PC-9 (cell line): Measurements from ENCODE around the gene MARS2. TPM values are rescaled to one million over a fixed set of nuclear protein-coding genes. Genes with fewer than 3 reads are reported as not detected.
"Not testable (repeated sequence)": the region's sequence is repeated elsewhere in the genome, so short reads cannot be mapped to it uniquely, and the experiment has no call there.

Experiments used
- BruUV-seq: library from RNA; stranded (reverse); fragments of 400-500 nt; replicated peaks from 2 replicates; lab custom pipeline; 2021; lab: Mats Ljungman, UMichigan
- CTCF ChIA-PET: fragments of 300-600 bp; sonication (Branson Sonifier 250); formaldehyde crosslinking; loops from one replicate; lab custom pipeline; 2022; ENCODE audit warnings: antibody characterized with exemption; lab: Charles Lee
- POLR2A ChIA-PET: fragments of 300-600 bp; sonication (Branson Sonifier 250); formaldehyde crosslinking; loops from one replicate; lab custom pipeline; 2022; ENCODE audit warnings: antibody characterized with exemption; ENCODE audit not compliant: unreplicated experiment; lab: Charles Lee
- DNase-seq, 2 experiments: peaks; one replicate each; pipeline versions ENCODE4 v3.0.0 to v3.0.0-alpha.2; 2015 to 2022; ENCODE audit warnings: mixed read lengths in 1 of 2
- H2AFZ ChIP-seq: fragments of 200-600 bp; sonication (generic); 2 replicates; pipeline ENCODE4 v1.8.1; 2017; ENCODE audit warnings: antibody characterized with exemption
- H3F3A ChIP-seq: fragments of 200-600 bp; sonication (generic); 2 replicates; pipeline ENCODE4 v1.8.1; 2017; ENCODE audit warnings: antibody characterized with exemption, mild to moderate bottlenecking, low read depth; ENCODE audit not compliant: insufficient read depth
- H3K27ac ChIP-seq: fragments of 200-600 bp; sonication (generic); 2 replicates; pipeline ENCODE4 v1.6.1; 2016; ENCODE audit warnings: mixed run types
- H3K27me3 ChIP-seq: fragments of 200-600 bp; sonication (generic); 2 replicates; pipeline ENCODE4 v1.6.1; 2016; ENCODE audit warnings: low read depth, mixed run types; ENCODE audit not compliant: insufficient read depth
- H3K36me3 ChIP-seq: fragments of 200-600 bp; sonication (generic); 2 replicates; pipeline ENCODE4 v1.6.1; 2016; ENCODE audit warnings: low read depth, mixed run types
- H3K4me1 ChIP-seq: fragments of 200-600 bp; sonication (generic); replicated peaks from 2 replicates; pipeline ENCODE4 v1.6.1; 2016; ENCODE audit warnings: mixed run types; ENCODE audit not compliant: insufficient read depth
- H3K4me2 ChIP-seq: fragments of 200-600 bp; sonication (generic); 2 replicates; pipeline ENCODE4 v1.6.1; 2017; ENCODE audit warnings: mixed run types
- H3K4me3 ChIP-seq: fragments of 200-600 bp; sonication (generic); 2 replicates; pipeline ENCODE4 v1.6.1; 2016; ENCODE audit warnings: mixed run types
- H3K79me2 ChIP-seq: fragments of 200-600 bp; sonication (generic); 2 replicates; pipeline ENCODE4 v1.6.1; 2017; ENCODE audit warnings: low read depth, mixed run types
- H3K9me2 ChIP-seq: fragments of 200-600 bp; sonication (generic); 2 replicates; pipeline ENCODE4 v1.8.1; 2017; ENCODE audit warnings: mild to moderate bottlenecking; ENCODE audit not compliant: insufficient read depth
- H3K9me3 ChIP-seq: fragments of 200-600 bp; sonication (generic); 2 replicates; pipeline ENCODE4 v1.8.1; 2016; ENCODE audit warnings: low read depth; ENCODE audit not compliant: insufficient read depth
- H4K20me1 ChIP-seq: fragments of 200-600 bp; sonication (generic); 2 replicates; pipeline ENCODE4 v1.8.1; 2017; ENCODE audit not compliant: insufficient read depth
- CTCF ChIP-seq: fragments of 200-600 bp; sonication (generic); conservative IDR thresholded peaks from 2 replicates; pipeline ENCODE4 v1.6.1; 2017; ENCODE audit warnings: mixed run types, antibody characterized with exemption, mild to moderate bottlenecking, moderate library complexity
- EZH2 ChIP-seq: fragments of 200-600 bp; sonication (generic); IDR thresholded peaks from 2 replicates; pipeline ENCODE4 v1.8.0; 2017; ENCODE audit warnings: antibody characterized with exemption, low read depth
- intact Hi-C: fragments of 100-400 bp; cut with micrococcal nuclease; formaldehyde crosslinking; loops from one replicate; pipeline ENCODE4 v1.10.0; 2022; ENCODE audit not compliant: unreplicated experiment
- total RNA-seq: library from RNA; stranded (reverse); gene quantifications from 2 replicates; pipeline ENCODE4 v1.2.3, GENCODE V29; 2021

The MARS2 gene
- total RNA-seq, 1 experiment from 2014 or later = 5.1 TPM

GRCh38 chr2:197727011-197727410 lies 21.8 kb downstream of the MARS2 start:
- DNase-seq = no peak
- intact Hi-C loops = no loop called here
- no peak overlapping the region for H2AFZ ChIP-seq
- no TSS peak for BruUV-seq
- H3K4me1 ChIP-seq = no peaks in the 10 kb centered on the region
- ChIA-PET CTCF (interaction anchor here (0.7 kb wide), 1 partner anchor 282 kb away, joined by 15 read pairs; no protein-coding TSS in a partner anchor), POLR2A (no interaction called here)
- no peaks in the 10 kb centered on the region for H4K20me1 ChIP-seq
- no peaks in the 10 kb centered on the region for H3K9me2 ChIP-seq
- no peaks in the 10 kb centered on the region for H3F3A ChIP-seq
- no peaks in the 10 kb centered on the region for H3K79me2 ChIP-seq
- no peaks in the 10 kb centered on the region for H3K27me3 ChIP-seq
- H3K9me3 ChIP-seq = no peaks in the 10 kb centered on the region; the same call in 1 of the 2 replicates
- H3K4me3 ChIP-seq = no peak overlapping the region
- no peak overlapping the region for H3K4me2 ChIP-seq
- no peaks in the 10 kb centered on the region for H3K36me3 ChIP-seq
- no peak for TF ChIP-seq EZH2
- TF ChIP-seq CTCF = no peak
- H3K27ac ChIP-seq = no peak overlapping the region

- H3K27ac ChIP-seq, CTCF ChIA-PET, H2AFZ ChIP-seq, H3K27me3 ChIP-seq, DNase-seq, H3K9me3 ChIP-seq, intact Hi-C loops, H3K9me2 ChIP-seq, H3K4me2 ChIP-seq, H4K20me1 ChIP-seq, H3K4me1 ChIP-seq, H3K36me3 ChIP-seq, H3K4me3 ChIP-seq, BruUV-seq, H3K79me2 ChIP-seq, POLR2A ChIA-PET, H3F3A ChIP-seq: not testable (repeated sequence)
Observed at GRCh38 chr2:197728555-197729544, 23.7 kb downstream of the MARS2 start.

GRCh38 chr2:197740200-197740599 lies 35.0 kb downstream of the MARS2 start:
- no peak overlapping the region for H3K4me3 ChIP-seq
- no peaks in the 10 kb centered on the region for H4K20me1 ChIP-seq
- intact Hi-C loops = no loop called here
- no peaks in the 10 kb centered on the region for H3K9me2 ChIP-seq
- no peaks in the 10 kb centered on the region for H3K27me3 ChIP-seq
- H3K36me3 ChIP-seq = no peaks in the 10 kb centered on the region
- no peaks in the 10 kb centered on the region; the same call in 1 of the 2 replicates for H3K9me3 ChIP-seq
- H3K4me2 ChIP-seq = no peak overlapping the region
- H3F3A ChIP-seq = no peaks in the 10 kb centered on the region
- DNase-seq = no peak
- ChIA-PET CTCF (no interaction called here), POLR2A (no interaction called here)
- BruUV-seq = no TSS peak
- H2AFZ ChIP-seq = no peak overlapping the region
- no peak overlapping the region for H3K27ac ChIP-seq
- H3K4me1 ChIP-seq = no peaks in the 10 kb centered on the region
- no peaks in the 10 kb centered on the region for H3K79me2 ChIP-seq
- TF ChIP-seq CTCF (no peak), EZH2 (no peak)

Other genes starting within 250 kb of the MARS2 start
- 532 and 557 TPM in 2 replicates for gene HSPD1, start 205.5 kb upstream of the MARS2 start, total RNA-seq
- 113 and 219 TPM in 2 replicates for gene HSPE1, start 205.0 kb upstream of the MARS2 start, total RNA-seq
- 19.9 and 20.1 TPM in 2 replicates for gene MOB4, start 189.3 kb upstream of the MARS2 start, total RNA-seq
- not detected in 2 replicates for gene RFTN2, start 29.8 kb upstream of the MARS2 start, total RNA-seq
- not detected in 2 replicates for gene BOLL, start 80.0 kb downstream of the MARS2 start, total RNA-seq
- gene PLCL1, start 99.2 kb downstream of the MARS2 start, total RNA-seq = not detected in 2 replicates